Esophagus muscularis mucosa (tissue), 4 donors: Measurements from ENCODE around the gene INKA2.

Source experiments
- EP300 ChIP-seq: sonication (generic); formaldehyde crosslinking; IDR thresholded peaks from one replicate; pipeline ENCODE4 v1.6.1; 2017; ENCODE audit warnings: antibody characterized with exemption
- POLR2AphosphoS5 ChIP-seq, 2 donors: sonication (generic); formaldehyde crosslinking; IDR thresholded peaks; one replicate each; pipeline ENCODE4 v1.6.1; 2017; ENCODE audit warnings: antibody characterized with exemption in 2 of 2
- TF ChIP-seq, protein P1 (sequence below), 3 experiments: fragments of 200-600 bp in 2 of 3; fragments of 450-650 bp in 1 of 3; sonication (generic) in 2 of 3; IDR thresholded peaks; one replicate each; pipeline ENCODE4 v1.5.1; 2017 to 2019; ENCODE audit warnings: antibody characterized with exemption in 3 of 3, mild to moderate bottlenecking in 2 of 3, moderate library complexity in 1 of 3

DNA sequence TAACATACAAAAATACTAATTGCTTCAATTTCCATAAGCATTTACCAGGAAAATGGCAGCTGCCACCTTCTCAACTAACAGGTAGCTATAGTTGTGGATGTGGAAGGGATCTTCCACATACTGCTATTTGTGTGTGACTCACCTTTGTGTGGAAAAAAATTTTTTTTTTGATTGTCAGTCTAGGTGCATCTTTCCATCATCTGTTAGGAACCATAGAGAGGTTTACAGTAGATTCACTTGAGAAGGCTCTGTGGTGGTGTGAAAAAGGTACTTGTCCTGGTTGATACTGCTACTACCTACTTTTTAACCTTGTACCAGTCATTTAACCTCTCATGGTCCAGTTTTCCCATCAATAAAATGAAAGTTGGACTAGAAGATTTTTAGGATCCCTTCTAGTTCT, 29.4 kb upstream of the INKA2 start:
- TF ChIP-seq POLR2AphosphoS5 (IDR thresholded peaks at IDR 0.05) (no peak), EP300 (no peak)
- TF ChIP-seq, protein P1, sequence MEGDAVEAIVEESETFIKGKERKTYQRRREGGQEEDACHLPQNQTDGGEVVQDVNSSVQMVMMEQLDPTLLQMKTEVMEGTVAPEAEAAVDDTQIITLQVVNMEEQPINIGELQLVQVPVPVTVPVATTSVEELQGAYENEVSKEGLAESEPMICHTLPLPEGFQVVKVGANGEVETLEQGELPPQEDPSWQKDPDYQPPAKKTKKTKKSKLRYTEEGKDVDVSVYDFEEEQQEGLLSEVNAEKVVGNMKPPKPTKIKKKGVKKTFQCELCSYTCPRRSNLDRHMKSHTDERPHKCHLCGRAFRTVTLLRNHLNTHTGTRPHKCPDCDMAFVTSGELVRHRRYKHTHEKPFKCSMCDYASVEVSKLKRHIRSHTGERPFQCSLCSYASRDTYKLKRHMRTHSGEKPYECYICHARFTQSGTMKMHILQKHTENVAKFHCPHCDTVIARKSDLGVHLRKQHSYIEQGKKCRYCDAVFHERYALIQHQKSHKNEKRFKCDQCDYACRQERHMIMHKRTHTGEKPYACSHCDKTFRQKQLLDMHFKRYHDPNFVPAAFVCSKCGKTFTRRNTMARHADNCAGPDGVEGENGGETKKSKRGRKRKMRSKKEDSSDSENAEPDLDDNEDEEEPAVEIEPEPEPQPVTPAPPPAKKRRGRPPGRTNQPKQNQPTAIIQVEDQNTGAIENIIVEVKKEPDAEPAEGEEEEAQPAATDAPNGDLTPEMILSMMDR (IDR thresholded peaks at IDR 0.05): no peak
